Lower lobe of right lung (tissue), 2 donors: ENCODE results near the gene GRM2. TPM values are rescaled to one million over a fixed set of nuclear protein-coding genes. Genes with fewer than 3 reads are reported as not detected.

Source experiments
- ATAC-seq, 2 donors: fragments of 200-7000 bp; cut with Tn5 transposase; one replicate each; pipeline ENCODE4 v1.9.1; 2020 to 2022; ENCODE audit warnings: mild to moderate bottlenecking in 2 of 2, moderate library complexity in 2 of 2
- DNase-seq: peaks from one replicate; pipeline ENCODE4 v3.0.0-alpha.2; 2020
- H3K27ac ChIP-seq: fragments of 200-600 bp; one replicate; pipeline ENCODE4 v1.8.0; 2022
- H3K27me3 ChIP-seq: fragments of 200-600 bp; one replicate; pipeline ENCODE4 v1.8.0; 2022; ENCODE audit warnings: low read depth
- H3K36me3 ChIP-seq: fragments of 200-600 bp; one replicate; pipeline ENCODE4 v1.8.0; 2022; ENCODE audit warnings: mild to moderate bottlenecking
- H3K4me1 ChIP-seq: fragments of 200-600 bp; one replicate; pipeline ENCODE4 v1.8.0; 2022
- H3K4me3 ChIP-seq: fragments of 200-600 bp; one replicate; pipeline ENCODE4 v1.8.0; 2022; ENCODE audit warnings: mild to moderate bottlenecking
- H3K9me3 ChIP-seq: fragments of 200-600 bp; one replicate; pipeline ENCODE4 v1.8.0; 2022
- CTCF ChIP-seq: fragments of 200-600 bp; IDR thresholded peaks from one replicate; pipeline ENCODE4 v1.8.0; 2022; ENCODE audit warnings: antibody characterized with exemption, mild to moderate bottlenecking
- intact Hi-C: fragments of 100-400 bp; cut with DNase I; formaldehyde crosslinking; loops from one replicate; pipeline ENCODE4 v1.11.0; 2022
- total RNA-seq: library from RNA; stranded (reverse); fragmentation: NEBNext Ultra II Directional; extraction: Animal tissue kit (Norgen Biotek cat#: 25700); gene quantifications from one replicate; pipeline ENCODE4 v1.2.1, GENCODE V29; 2021
- donor health status: DM: no; HTN: yes; CAD: no; lungs with severe emphysema.

Gene GRM2
- total RNA-seq, 1 donor from 2014 or later = 0.15 TPM

GRCh38 chr3:51691949-51692348 is 14.9 kb upstream of the GRM2 start:
- no peaks in the 10 kb centered on the region for H3K27me3 ChIP-seq
- peaks cover 69% of the 10 kb centered on the region for H3K36me3 ChIP-seq
- intact Hi-C loops = no loop called here
- H3K27ac ChIP-seq = no peak overlapping the region
- DNase-seq (no peak), ATAC-seq (no peak)
- no peaks in the 10 kb centered on the region for H3K9me3 ChIP-seq
- no peak for TF ChIP-seq CTCF
- H3K4me3 ChIP-seq = no peak overlapping the region
- H3K4me1 ChIP-seq = peaks cover 9% of the 10 kb centered on the region

DNA sequence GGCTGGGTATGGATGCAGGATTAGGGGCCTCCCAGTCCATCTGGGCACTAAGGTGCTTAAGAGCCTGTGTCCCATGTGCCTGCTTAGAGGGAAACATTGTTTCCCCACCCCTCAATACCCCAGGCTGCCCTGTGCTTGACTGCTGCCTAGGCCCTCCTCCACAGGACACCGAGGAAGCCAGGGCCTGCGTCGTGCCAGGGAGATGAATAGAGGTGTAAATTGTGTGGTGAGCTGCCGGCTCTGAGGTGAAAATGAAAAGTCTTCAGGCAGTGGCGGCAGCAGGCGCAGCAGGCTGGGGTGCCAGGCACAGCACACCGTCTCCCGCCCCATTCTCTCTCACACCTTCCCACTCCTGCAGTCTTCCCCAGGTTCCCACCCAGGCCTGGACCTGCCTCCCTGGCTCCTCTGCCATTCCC is 13.9 kb upstream of the GRM2 start:
- H3K4me3 ChIP-seq = no peak overlapping the region
- H3K4me1 ChIP-seq = no peaks in the 10 kb centered on the region
- no peaks in the 10 kb centered on the region for H3K9me3 ChIP-seq
- no peaks in the 10 kb centered on the region for H3K27me3 ChIP-seq
- H3K27ac ChIP-seq = no peak overlapping the region
- ATAC-seq (no peak), DNase-seq (no peak)
- intact Hi-C loops = no loop called here
- H3K36me3 ChIP-seq = peaks cover 69% of the 10 kb centered on the region
- TF ChIP-seq CTCF = no peak

DNA sequence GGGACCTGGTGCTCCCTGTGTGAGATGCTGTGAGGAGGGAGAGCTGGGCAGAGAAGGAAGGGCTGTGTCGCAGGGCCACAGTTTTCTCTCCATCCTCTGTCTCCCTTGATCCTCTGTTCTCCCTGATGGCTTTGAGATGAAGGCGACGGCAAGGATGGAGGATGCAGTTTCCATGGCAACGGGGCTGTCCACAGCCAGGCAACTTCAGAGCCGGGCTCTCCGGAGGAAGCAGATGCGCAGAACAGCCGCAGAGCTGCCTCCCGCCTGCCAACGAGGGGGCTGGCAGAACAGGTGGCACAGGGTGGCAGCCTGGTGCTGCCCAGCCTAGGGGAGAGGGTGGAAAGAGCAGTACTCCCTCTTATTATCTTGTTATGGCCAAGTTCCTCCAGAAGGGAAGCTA is 9.9 kb upstream of the GRM2 start:
- no peak for ATAC-seq
- peaks cover 81% of the 10 kb centered on the region for H3K36me3 ChIP-seq
- no peaks in the 10 kb centered on the region for H3K9me3 ChIP-seq
- no peak for DNase-seq
- H3K4me3 ChIP-seq = no peak overlapping the region
- H3K4me1 ChIP-seq = no peaks in the 10 kb centered on the region
- no peak overlapping the region for H3K27ac ChIP-seq
- no peaks in the 10 kb centered on the region for H3K27me3 ChIP-seq
- intact Hi-C loops = no loop called here
- no peak for TF ChIP-seq CTCF

DNA sequence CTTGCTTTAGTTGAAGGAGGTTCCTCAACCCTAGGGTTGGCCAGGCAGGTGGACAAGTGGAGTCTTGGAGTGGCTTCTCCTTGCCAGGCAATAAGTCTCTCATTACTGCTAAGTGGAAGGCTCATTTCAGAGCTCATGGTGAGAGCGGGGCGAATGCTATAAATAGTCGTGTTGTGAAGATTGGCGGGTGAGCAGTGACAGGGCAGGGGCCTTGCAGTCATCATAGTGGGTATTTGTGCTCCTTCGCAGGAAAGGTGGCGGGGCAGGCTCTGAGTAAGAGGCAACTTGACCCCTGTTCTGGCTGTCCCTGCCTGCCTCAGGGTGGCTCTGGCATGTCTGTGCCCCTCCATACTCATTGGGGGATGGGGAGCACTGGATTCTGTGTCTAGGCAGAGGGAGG is 8.7 kb upstream of the GRM2 start:
- H3K27me3 ChIP-seq = no peaks in the 10 kb centered on the region
- peaks cover 81% of the 10 kb centered on the region for H3K36me3 ChIP-seq
- DNase-seq (no peak), ATAC-seq (no peak)
- H3K4me1 ChIP-seq = no peaks in the 10 kb centered on the region
- no peak overlapping the region for H3K4me3 ChIP-seq
- H3K9me3 ChIP-seq = no peaks in the 10 kb centered on the region
- TF ChIP-seq CTCF = no peak
- intact Hi-C loops = no loop called here
- H3K27ac ChIP-seq = no peak overlapping the region

GRCh38 chr3:51700403-51700802 is 6.5 kb upstream of the GRM2 start:
- no peaks in the 10 kb centered on the region for H3K27me3 ChIP-seq
- H3K9me3 ChIP-seq = no peaks in the 10 kb centered on the region
- no peak overlapping the region for H3K4me3 ChIP-seq
- peaks cover 85% of the 10 kb centered on the region for H3K36me3 ChIP-seq
- H3K4me1 ChIP-seq = no peaks in the 10 kb centered on the region
- no peak for DNase-seq
- intact Hi-C loops = no loop called here
- no peak overlapping the region for H3K27ac ChIP-seq
- no peak for ATAC-seq
- no peak for TF ChIP-seq CTCF

GRCh38 chr3:51702156-51702555 is 4.7 kb upstream of the GRM2 start:
- ATAC-seq (no peak), DNase-seq (no peak)
- no peak overlapping the region for H3K27ac ChIP-seq
- peaks cover 71% of the 10 kb centered on the region for H3K36me3 ChIP-seq
- no peaks in the 10 kb centered on the region for H3K9me3 ChIP-seq
- no peak for TF ChIP-seq CTCF
- no peak overlapping the region for H3K4me3 ChIP-seq
- H3K4me1 ChIP-seq = no peaks in the 10 kb centered on the region
- intact Hi-C loops = no loop called here
- H3K27me3 ChIP-seq = no peaks in the 10 kb centered on the region
